HL-60/S4 treated with retinoic acid at 250 ng/mL for 4 days and 3 days (cell line): ENCODE results near the gene XYLT1.

Experiments
- in situ Hi-C: fragments of 300-500 bp; cut with MboI; formaldehyde crosslinking; loops from 2 replicates; pipeline ENCODE4 v1.7.0; 2022; ENCODE audit warnings: low sequenced_read_pairs

Gene XYLT1

DNA sequence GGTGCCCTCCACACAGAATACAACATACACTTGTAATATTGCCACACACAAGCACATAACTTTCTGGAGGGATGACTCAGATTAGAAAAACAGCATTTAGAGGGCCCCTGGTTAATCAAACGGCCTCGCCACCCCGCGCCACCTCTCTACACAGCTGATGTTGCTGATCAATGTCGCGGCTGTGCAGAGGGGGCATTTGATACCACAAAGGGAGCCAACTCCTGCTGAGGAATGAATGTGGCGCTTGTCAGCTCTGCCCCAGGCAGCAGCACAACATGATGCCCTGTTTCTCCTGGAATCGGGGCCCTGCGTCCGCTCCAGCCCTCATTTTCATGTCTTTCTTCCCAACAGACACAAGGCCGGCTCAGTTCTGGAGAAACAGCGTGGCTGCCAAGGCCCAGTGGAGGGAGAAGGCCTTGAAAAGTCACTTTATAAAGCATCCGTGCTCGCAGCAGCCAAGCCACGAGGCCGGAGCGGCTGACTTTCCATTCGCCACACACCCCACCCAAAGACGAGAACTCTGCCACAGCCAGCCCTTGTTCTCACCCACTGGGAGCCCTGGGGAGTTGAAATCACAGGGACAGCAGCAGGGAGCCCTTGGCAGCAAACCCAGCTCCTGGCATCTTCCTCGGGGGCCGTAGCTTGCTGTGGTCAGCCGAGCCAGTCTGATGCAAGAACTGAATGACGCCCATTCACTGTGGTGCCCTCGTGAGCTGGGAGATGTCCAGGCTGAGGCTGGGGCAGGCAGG, 65.6 kb downstream of the XYLT1 start:
- in situ Hi-C loops, result no loop called here

DNA sequence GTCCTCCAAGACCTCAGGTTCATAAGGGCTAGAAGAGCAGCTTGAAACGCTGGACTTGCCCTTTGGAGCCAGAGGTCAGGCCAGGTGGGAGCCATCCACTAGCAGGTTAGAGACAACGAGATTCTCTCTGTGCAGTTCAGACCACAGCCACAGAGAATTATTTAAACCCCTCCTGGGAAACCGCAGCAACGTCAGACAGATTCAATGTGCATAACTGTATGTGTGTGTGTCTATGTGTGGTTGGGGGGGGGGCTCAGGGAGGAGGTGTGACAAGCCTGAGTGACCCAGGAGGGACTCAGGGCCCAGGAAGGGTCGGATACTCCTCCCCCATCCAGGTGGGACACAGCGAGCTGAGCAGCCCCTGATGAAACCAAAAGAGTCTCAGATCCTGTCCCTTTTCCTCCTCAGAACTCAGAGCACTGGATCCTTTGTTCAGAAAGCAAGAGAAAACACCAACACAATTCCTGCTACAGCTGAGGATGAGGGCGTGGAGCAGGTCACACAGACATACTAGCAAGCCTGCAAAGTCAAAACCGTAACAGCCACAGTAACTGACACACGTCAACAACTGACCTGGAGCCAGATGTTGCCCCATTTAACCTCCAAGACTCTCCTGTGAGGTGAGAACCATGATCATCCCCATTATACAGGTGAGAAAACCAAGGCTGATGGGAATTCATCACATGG, 66.8 kb downstream of the XYLT1 start:
- in situ Hi-C loops, result no loop called here

DNA sequence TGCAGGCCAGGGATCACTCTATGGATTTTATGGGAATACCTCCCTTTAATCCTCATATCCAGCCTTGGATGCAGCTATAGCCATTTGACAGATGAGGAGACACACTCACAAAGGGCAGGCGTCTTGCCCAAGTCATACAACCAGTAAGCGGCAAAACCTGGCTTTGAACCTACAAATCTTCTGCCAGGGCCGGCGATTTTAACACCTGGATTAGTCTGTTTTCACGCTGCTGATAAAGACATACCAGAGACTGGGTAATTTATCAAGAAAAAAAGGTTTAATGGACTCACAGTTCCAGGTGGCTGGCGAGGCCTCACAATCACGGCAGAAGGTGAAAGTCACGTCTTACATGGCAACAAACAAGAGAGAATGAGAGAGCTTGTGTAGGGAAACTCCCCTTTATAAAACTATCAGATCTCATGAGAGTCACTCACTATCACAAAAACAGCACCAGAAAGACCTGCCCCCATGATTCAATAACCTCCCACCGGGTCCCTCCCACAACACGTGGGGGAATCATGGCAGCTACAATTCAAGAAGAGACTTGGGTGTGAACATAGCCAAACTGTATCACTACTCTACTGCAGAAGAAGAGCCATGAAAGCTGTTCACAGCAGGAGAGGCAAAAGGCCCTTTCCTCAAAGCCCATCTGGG, 67.5 kb downstream of the XYLT1 start:
- in situ Hi-C loops, result no loop called here

DNA sequence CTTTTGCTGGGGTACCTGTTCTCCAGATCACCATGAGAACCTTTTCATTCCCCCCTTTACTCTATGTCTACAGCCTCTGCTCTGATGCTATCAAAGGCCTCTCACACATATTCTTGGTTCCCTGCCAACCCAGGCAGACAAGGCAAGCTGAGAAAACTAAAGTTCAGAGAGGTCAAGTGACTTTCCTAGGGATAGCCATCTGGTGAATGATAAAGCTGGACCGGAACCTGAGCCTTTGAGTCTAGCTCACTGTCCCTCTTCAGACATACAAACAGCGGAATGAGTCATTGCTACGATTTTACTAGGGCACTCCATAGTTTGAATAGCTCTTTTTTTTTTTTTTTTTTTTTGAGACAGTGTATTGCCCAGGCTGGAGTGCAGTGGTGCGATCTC, 73.3 kb downstream of the XYLT1 start:
- in situ Hi-C loops, result no loop called here

DNA sequence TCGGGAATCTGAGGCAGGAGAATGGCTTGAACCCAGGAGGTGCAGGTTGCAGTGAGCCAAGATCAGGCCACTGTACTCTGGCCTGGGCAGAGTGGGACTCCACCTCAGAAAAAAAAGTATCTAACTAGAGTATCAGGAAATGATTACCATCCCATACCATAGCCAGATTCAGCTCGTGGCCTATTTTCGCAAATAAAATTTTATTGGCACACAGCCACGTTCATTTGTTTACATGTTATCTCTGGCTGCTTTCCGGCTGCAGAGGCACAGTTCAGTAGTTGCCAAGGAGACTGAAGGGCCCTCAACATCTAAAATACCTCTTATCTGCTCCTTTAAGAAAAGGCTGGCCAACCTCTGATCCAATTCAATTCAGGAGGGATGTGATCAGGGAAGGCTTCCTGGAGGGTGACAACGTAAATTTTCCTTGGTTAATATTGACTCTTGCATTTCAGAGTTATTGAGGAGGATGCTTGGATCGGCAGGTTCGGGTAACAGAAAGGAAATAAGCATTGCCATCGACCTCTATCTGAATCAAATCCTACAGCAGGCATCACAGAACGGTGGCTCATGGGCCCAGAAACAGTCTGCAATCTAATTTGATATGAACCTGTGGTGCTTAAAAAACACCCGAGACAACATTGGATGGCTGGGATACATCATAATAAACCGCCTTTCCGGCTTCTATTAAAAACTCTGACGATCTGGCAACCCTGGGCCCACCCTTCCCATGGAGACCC, 73.8 kb downstream of the XYLT1 start:
- in situ Hi-C loops, result no loop called here

DNA sequence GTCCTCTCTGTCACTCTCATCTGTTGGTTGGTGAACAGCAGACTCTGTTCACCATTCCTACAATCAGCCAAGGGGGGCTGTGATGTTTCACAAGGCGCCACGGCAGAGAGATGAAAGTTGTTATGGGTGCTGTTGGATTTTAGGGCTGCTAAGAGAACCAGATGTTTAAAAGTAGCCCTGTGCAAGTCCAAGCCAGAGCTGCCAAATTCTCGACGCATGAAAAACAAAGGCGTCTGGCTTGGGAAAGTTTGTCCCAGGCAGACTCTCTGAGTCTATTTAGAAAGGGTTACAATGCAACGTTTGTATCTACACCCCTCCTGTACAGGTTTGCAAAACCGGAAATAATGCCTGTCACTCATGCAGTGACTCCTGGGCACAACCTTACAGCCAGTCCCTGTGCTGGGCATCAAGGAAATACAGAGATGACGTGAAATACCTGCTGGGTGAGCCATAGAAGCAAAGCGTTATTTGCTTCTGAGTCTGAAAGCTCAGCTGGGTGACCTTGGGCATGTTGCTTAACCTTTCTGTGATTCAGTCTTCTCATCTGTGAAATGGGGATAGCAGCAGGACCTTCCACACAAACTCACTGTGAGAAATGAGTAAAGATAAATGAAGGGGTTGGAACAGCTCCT, 74.8 kb downstream of the XYLT1 start:
- in situ Hi-C loops, result no loop called here

DNA sequence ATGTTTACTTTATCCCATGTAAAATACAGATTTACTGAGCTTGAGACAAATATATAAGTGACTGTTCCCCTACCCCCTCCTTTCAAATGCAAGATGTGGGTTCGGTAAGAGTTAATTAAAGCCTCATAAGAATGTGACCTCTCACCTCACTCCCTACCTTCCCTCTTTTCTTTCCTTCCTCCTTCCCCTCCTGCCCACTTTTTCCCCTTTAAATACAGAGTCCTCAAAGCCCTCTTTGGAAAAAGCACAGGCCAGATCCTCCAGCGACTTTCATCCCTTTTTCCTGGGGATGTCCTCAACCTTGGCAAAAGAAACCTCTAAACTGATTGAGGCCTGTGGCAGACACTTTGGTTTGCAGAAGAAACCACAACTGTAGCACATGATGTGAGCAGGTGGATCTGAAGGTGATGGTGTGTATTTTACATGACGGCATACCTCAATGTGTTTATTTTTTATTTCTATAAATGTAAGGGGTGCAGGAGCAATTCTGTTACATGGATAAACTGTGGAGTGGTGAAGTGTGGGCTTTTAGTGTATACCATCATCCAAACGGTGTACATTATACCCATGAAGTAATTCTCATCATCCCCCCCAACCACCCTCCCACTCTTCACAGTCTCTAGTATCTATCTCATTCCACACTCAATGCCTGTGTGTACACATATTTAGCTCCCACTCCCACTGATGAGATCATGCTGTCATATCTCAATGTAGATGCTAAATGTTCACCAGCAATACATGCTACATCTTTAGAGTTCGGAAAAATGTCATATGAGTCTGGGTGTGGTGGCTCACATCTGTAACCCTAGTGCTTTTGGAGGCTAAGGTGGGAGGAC, 77.7 kb downstream of the XYLT1 start:
- in situ Hi-C loops, result no loop called here

DNA sequence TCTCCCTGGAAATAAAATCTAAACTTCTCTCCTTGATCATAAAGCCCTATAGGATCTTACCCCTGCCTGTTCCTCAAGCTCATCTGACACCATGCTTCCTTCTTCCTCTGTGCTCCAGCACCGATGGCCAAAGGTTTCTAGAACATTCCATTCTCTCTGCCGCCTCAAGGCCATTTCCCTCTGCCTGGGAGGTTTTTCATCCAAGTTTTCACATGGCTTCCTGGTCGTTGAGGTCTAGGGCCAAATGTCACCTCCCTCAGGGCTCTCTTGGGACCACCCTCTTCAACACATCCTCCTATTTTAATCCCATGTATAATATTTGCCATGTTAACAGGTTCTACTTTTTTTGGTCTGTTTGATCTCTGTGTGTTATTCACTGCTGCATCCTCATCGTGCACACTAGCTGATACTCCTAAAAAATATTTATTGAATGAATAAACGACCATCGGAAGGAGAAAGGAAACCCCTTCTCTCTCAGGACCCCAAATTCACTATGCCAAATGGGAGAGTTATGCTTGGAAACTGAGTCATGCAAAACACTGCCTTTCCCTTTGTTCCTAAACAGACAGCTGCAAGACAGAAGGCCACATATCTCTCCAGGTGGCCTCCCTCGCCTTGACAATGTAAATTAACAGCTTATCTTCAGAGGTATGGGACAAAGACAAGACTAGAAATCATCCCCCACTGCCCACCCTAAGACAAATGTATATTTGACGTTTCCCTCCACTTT, 78.5 kb downstream of the XYLT1 start:
- in situ Hi-C loops, result no loop called here

DNA sequence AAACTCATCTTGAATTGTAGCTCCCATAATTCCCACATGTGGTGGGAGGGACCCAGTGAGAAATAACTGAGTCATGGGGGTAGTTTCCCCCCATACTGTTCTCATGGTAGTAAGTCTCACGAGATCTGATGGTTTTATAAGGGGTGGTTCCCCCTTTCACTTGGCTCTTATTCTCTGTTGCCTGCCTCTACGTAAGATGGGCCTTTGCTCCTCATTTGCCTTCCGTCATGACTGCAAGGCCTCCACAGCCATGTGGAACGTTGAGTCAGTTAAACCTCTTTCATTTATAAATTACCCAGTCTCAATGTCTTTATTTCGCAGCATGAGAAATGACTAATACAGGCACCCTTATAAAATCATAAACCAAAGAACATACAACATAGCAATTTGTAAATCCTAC, 79.0 kb downstream of the XYLT1 start:
- in situ Hi-C loops, result no loop called here

DNA sequence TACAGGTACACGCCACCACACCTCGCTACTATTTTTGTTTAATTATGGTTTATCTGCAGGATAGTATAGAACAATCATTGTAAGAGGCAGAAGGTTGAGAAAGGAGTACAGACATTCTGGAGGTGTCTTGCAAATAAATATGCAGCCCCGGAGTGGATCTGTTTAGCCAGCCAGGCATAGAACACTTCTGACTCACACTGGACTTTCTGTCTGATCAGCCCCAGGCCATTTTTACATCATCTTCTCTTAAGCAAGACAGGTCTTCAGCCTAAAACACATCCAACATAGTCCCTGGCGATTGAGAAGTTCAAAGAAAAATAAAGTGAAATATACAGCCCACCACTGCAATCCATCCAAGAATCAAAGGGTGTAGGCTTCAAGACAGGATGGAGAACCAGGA, 81.4 kb downstream of the XYLT1 start:
- in situ Hi-C loops, result no loop called here

DNA sequence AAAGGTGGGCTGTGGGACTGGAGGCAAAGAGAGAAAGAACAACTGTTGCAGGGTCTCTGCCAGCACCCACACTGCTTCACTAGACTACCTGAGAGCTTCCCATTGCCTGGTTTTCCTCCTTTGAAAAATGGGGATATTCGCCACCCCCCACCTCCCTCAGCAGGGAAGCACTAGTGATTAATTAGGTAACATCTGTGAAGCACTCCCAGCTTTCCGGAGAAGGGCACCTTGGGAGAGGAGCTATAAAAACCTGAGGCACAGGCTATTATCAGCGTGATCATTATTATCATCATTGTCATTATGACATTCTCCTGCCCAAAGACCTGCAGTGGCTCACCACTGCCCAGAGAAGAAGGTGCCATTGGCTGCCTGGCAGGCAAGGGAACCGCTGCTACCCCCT, 83.5 kb downstream of the XYLT1 start:
- in situ Hi-C loops, result no loop called here

DNA sequence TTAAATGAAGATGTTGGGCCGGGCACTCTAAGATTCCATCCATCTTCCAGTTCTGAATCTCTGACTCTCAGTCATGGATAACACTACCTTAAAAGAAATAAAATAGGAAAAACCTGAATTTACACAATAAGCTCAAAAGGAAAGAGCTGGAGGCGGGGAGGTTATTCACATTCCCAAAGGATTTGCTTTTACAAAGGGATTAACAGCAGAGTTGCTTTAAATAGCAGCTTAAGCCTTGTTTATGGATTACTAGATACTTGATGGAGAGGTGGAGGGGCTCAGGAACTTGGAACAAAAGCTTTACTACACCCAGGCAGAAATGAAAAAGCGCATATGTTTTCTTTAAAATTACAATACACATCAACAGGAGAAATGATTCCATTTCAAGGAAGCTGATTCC, 84.5 kb downstream of the XYLT1 start:
- in situ Hi-C loops, result no loop called here

DNA sequence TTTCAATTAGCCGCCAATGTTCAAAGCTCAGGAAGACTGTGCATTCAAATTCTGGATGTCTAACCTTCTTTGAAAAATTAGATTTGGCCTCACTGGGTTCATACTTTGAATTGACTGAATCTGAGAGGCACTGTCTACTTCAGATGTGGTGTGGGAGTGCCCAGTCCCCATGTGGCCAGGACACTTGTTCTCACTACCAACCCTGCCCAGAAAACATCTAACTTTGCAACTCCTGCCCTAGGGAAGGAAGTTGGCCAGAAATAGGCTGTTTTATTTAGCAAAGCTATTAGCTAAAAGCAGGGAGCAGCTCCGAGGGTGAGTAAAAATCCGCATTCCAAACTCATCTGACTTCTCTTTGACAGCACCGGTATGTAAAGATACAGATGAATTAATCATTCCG, 86.3 kb downstream of the XYLT1 start:
- in situ Hi-C loops, result no loop called here

DNA sequence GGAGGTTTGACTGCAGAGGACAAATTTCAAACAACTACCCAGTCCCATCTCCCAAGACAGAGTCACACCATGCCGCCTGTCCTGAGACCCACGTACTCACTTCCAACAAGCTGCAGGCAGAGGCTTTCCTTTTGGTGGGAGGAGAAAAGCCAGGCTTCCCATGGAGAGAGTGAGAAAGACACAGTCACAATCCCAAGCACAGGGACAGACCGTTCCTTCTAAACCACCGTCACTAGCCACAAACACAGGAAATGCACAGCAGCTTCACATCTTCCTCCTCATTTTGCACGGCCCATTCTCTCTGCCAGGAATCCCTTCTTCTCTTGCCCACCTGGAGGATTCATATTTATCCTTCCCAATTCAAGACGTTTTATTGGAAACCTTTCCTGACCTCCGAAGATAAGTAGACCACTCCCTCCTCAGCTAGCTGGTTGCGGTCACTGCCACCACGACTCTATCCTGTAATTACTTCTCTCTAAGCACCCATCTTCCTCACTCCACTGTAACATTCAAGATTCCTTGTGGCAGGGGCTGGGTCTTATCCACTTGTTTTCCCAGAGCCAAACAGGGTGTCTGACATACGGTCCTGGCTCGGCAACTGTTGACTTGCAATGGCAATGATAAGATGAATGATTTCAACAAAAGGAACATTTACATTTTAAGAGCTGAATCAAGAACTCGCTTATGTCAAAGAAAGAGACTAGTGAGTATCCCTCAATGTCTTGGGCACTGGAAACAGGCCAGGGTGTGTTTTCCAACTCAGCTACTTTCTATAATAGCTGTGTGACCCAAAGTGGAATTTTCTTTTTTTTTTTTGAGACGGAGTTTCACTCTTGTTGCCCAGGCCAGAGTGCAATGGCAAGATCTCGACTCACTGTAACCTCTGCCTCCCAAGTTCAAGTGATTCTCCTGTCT, 87.6 kb downstream of the XYLT1 start:
- in situ Hi-C loops, result no loop called here

DNA sequence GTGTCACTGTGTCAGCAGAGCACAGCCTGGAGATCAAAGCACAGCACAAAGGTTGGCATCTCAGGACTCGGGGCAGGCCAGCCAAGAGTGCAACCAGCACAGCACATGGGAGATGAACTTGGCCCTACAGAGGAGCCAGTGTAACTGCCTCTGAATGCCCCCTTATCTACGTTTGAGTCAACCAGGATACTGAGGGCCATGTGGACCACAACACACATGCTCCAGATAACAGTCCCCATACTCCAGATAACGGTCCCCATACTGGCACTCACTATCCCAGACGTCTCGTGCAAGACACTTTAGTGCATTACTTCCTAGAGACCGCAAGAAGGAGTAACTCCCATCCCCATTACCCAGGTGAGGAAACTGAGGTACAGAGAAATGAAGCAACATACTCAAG, 88.2 kb downstream of the XYLT1 start:
- in situ Hi-C loops, result no loop called here

DNA sequence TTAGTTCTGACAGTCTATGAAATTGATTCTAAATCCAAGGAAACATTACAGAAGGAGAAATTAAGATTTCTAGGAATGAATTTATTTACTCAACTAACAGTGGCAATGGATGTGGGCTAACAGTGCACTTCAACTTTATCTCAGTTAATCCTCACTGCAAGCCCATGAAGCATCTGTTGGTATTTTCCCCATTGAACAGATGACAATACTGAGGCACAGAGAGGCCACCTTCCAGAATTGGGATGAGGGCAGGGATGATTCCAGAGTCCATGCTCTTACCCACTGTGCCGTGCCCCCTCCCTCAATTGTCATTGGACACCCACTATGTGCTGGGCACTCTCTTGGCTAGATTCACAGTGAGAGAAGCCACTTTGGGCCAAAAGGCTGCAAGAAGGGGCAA, 89.0 kb downstream of the XYLT1 start:
- in situ Hi-C loops, result no loop called here

DNA sequence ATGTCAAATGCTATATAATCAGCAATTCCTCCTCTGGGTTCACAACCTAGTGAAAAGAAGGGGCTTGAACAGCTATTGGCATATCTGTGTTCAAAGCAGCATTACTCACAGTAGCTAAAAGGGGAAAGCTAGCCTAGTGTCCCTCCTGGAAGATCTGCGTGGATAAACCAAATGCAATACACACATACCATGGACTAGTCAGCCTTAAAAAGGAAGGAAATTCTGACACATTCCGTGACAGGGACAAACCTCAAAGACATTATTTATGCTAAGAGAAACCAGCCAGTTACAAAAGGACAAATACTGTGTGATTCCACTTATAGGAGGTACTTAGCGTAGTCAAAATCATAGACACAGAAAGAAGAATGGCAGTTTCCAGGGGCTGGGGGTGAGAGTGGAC, 90.1 kb downstream of the XYLT1 start:
- in situ Hi-C loops, result no loop called here

DNA sequence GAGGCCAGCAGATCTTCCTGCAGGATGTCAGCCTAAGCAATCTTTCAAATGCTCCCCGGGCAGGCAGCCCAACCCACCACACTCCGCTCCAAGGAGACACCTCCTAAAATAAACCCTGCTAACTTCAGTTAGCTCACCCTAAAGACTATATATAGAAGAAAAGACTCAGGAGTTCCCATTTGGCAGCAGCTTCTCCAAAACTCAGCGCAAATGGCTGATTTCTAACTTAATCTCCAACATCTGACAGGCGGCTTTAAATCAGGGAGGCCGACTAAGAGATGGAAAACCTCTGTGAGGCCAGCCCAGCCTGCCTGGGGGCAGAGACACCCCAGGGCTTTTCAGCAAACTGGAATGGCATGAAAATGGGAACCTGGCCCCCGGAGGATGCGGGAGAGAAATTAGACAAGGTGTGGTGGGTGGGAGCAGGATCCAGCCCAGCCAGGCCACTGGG, 91.6 kb downstream of the XYLT1 start:
- in situ Hi-C loops, result no loop called here
